ENCODE measurements around the gene RMRP. TPM values are rescaled to one million over a fixed set of nuclear protein-coding genes. Genes with fewer than 3 reads are reported as not detected.

Gene RMRP
- total and polyA plus RNA-seq, 9 donors = 126 to 27,726 (median 13,004) TPM; not detected in 1

DNA sequence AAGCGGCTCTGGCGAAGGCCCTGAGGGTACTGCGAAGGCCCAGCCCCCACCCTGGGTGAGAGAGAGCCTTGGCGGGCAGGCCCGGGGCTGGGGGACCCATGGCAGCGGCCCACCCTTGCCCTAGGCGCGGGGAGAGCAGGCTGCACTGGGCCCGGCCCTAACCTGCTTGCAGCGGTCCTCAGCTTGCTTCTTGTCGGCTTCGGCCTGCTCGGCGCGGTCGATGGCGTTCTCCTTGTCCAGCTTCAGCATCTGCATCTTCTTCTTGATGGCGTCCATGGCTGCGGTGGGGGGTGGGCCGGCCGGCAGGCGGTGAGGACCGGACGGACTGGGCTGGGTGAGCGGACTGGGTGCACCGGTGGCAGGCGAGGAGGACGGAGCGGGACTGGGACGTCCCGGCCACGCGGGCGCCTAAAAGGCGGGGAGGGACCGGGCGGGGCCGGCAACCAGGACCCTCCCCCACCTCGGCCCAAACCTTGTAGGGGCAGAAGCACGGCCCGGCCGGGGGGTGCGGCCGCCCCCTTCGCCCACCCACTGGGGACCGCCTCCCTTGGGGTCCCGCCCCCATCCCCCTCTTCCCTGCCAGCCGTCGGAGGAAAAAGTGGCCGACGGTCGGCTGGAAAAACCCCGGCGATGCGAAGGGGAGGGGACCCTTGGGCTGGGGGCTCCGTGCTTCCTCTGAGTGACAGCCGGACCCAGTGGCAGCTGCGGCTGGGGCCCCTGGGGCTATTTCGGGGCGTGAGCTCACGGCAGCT lies 31.9 kb upstream of the RMRP start, which contains the start of gene TPM2:
Gene TPM2, minus strand, starts transcription at position 384 of the 752 bp plus-strand sequence. Its CDS starts 108 bp downstream, at position 276.
- peak; percentile 68 to 87 (median 78) for DNase-seq
- Histone ChIP-seq H3K27me3 (no peaks in the 10 kb centered on the region), H3K4me3 (peak within 1 kb of the TSS; percentile 66), H3K27ac (peak within 1 kb of the TSS; percentile 46 to 93), H3K9me3 (no peaks in the 10 kb centered on the region), H3K4me1 (ENCODE audit: insufficient read depth) (peaks cover 14% of the 10 kb centered on the region), H3K36me3 (no peaks in the 10 kb centered on the region)
- TF ChIP-seq, protein P1, sequence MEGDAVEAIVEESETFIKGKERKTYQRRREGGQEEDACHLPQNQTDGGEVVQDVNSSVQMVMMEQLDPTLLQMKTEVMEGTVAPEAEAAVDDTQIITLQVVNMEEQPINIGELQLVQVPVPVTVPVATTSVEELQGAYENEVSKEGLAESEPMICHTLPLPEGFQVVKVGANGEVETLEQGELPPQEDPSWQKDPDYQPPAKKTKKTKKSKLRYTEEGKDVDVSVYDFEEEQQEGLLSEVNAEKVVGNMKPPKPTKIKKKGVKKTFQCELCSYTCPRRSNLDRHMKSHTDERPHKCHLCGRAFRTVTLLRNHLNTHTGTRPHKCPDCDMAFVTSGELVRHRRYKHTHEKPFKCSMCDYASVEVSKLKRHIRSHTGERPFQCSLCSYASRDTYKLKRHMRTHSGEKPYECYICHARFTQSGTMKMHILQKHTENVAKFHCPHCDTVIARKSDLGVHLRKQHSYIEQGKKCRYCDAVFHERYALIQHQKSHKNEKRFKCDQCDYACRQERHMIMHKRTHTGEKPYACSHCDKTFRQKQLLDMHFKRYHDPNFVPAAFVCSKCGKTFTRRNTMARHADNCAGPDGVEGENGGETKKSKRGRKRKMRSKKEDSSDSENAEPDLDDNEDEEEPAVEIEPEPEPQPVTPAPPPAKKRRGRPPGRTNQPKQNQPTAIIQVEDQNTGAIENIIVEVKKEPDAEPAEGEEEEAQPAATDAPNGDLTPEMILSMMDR (IDR thresholded peaks at IDR 0.05) = no peak
- TF ChIP-seq POLR2A (IDR thresholded peaks at IDR 0.05) = peak; percentile 41
- intact Hi-C loops (cut with DNase I) = loop anchor here in 3 of 4 donors (2.0 to 5.0 kb wide), 3 partner anchors 31 to 38 kb away; partner anchors contain the start of genes CCDC107 (in 2 of the 3) and RMRP (in 2 of the 3)
- whole genome bisulfite sequencing, 3 donors = 4% methylated on average over 19 to 61 of the region's 61 CpGs

DNA sequence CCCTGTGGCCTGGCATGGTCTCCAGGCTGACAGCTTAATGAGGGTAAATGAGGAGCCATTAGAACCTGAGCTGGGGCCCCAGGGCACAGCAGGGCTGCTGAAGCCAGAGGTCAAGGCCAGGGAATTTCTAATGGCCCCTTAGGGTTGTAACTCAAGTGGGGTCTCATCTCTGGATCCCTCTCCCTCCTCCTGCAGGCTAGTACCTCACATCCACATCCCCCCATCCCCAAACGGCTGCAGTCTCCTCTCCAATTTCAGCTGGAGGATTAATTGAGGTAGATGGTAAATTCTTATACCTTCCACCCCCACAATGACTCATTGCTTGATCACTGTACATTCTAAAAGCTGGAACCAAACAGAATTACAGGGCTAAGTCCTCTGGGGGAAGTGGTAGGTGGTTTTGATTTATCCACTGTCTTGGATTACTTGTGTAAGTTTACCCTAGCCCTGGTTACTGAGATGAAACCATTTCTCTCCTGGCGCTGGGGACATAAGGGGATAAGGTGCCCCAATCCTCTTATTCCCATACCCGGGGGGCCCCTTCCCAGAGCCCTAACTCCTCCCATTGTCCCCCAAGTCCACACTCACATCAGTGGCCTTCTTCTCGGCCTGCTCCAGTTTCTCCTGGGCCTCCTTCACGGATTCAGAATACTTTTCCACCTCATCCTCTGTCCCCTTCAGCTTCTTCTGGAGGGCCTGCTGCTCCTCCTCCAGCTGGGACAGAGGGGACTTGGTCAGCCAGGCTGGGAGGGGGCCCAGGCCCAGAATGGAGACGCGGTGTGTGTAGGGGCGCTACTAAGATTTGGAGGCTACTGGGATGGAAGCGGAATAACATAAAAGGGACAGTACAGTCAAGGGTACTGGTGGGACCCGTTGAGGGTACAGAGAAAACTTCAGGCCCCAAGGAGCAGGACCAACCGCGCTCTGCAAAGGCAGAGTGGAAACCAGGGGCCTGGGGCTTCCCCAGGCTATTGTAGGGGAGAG lies 31.0 kb upstream of the RMRP start:
- H3K27ac ChIP-seq = peak overlapping the region; percentile 46 to 93
- no peaks in the 10 kb centered on the region for H3K9me3 ChIP-seq
- TF ChIP-seq POLR2A (IDR thresholded peaks at IDR 0.05) = no peak
- TF ChIP-seq, protein P1 (IDR thresholded peaks at IDR 0.05) = no peak
- TF ChIP-seq EP300 (IDR thresholded peaks at IDR 0.05) = no peak
- no peaks in the 10 kb centered on the region for H3K36me3 ChIP-seq
- H3K4me3 ChIP-seq = peak overlapping the region; percentile 66
- intact Hi-C loops (cut with DNase I) = loop anchor here in 1 of 4 donors (2.0 kb wide), 1 partner anchor 30 kb away; the partner anchor contains the start of genes CCDC107 and RMRP
- peaks cover 15% of the 10 kb centered on the region for H3K4me1 ChIP-seq (ENCODE audit: insufficient read depth)
- 7 to 12% (median 10%) methylated on average over 12 of the region's 12 CpGs for WGBS, 3 donors
- DNase-seq = no peak
- no peaks in the 10 kb centered on the region for H3K27me3 ChIP-seq

DNA sequence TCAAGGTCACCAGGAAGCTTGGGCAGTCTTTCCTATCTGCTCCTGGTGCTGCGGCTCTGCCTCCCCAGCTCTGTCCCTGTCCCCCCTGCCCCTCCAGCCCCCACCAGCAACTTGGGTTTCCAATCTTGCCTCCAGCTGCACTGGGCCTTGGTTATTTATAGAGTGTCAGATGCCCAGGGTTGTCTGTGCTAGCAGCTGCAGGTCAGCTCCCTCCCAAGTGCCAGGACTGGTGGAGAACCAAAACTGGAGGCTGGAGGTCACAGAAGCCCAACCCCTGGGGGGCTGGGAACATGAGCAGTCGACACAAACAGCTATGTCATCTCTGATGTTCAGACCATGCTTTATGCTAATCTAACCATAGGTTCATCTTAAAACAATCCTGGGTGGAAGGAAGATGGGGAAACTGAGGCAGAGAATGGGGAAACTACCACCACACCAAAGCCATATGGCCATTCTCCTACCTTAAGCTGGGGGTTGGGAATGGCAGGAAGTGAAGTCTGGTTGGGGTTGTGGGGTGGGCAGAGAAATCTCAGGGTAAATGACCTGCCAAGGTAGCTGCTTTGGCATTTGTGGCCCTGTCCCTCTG lies 30.2 kb upstream of the RMRP start:
- H3K4me1 ChIP-seq (ENCODE audit: insufficient read depth) = peaks cover 15% of the 10 kb centered on the region
- TF ChIP-seq POLR2A (IDR thresholded peaks at IDR 0.05) (no peak), EP300 (IDR thresholded peaks at IDR 0.05) (no peak)
- TF ChIP-seq, protein P1 (IDR thresholded peaks at IDR 0.05) = no peak
- H3K9me3 ChIP-seq = no peaks in the 10 kb centered on the region
- H3K27ac ChIP-seq = peak overlapping the region; percentile 46 to 93
- peak overlapping the region; percentile 66 for H3K4me3 ChIP-seq
- DNase-seq = no peak
- H3K36me3 ChIP-seq = no peaks in the 10 kb centered on the region
- WGBS, 3 donors = 19 to 39% (median 28%) methylated on average over 2 of the region's 2 CpGs
- intact Hi-C loops (cut with DNase I) = loop anchor here in 1 of 4 donors (2.0 kb wide), 1 partner anchor 29 kb away; the partner anchor contains the start of genes CCDC107 and RMRP
- H3K27me3 ChIP-seq = no peaks in the 10 kb centered on the region

DNA sequence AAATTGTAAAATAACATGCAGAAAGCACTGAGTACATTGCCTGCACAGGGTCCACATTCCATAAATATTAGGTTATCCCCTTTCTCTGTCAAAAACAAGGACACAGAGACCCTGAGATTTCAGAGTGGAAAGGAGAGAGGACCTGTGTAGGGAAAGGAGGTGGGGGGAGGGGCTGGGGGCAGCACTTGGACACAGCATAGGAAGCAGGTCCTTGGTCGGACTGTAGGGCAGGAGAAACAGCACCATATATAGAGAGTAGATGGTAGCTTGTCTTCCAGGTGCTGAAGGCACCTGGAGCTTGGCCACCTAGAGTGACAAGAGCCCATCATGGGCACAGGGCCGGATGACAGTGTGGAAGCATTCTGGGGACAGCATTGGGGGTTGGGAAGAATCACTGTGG lies 29.5 kb upstream of the RMRP start:
- intact Hi-C loops (cut with DNase I) = no loop called here
- no peak for DNase-seq
- H3K4me3 ChIP-seq = peak overlapping the region; percentile 66
- no peaks in the 10 kb centered on the region for H3K9me3 ChIP-seq
- H3K36me3 ChIP-seq = no peaks in the 10 kb centered on the region
- H3K4me1 ChIP-seq (ENCODE audit: insufficient read depth) = peaks cover 15% of the 10 kb centered on the region
- TF ChIP-seq EP300 (IDR thresholded peaks at IDR 0.05) = no peak
- TF ChIP-seq, protein P1 (IDR thresholded peaks at IDR 0.05) = no peak
- peak overlapping the region; percentile 16 to 50 for H3K27ac ChIP-seq
- WGBS, 3 donors = 35 to 38% (median 36%) methylated on average over 2 of the region's 2 CpGs
- no peaks in the 10 kb centered on the region for H3K27me3 ChIP-seq
